CD4-positive, alpha-beta T cell treated with Interferon alpha-2 for 1 hour (primary cell): ENCODE results near the gene AATF.
A peak's percentile ranks its signal among the peaks of the same experiment; 100 is the strongest.

Source experiments
- DNase-seq, 2 donors: peaks; one replicate each; pipeline ENCODE4 v3.0.0-alpha.2; 2020 to 2022

Gene AATF

GRCh38 chr17:36931096-36931696 lies 17.6 kb upstream of the AATF start:
- no peak for DNase-seq

- peak in 1 of 2 donors; percentile 8 for DNase-seq
Measured at GRCh38 chr17:36931697-36932382, 16.9 kb upstream of the AATF start.

- no peak for DNase-seq
Measured at GRCh38 chr17:36932383-36932693, 16.4 kb upstream of the AATF start.

GRCh38 chr17:36932694-36933511 lies 15.9 kb upstream of the AATF start:
- no peak for DNase-seq

GRCh38 chr17:36933512-36934143 lies 15.1 kb upstream of the AATF start:
- peak in 1 of 2 donors; percentile 6 for DNase-seq

GRCh38 chr17:36934144-36934691 lies 14.5 kb upstream of the AATF start:
- DNase-seq: no peak

GRCh38 chr17:36934692-36935630 lies 13.8 kb upstream of the AATF start:
- peak in 1 of 2 donors; percentile 31 for DNase-seq

- peak in 1 of 2 donors; percentile 14 for DNase-seq
Measured at GRCh38 chr17:36935671-36936454, 12.9 kb upstream of the AATF start.

GRCh38 chr17:36936455-36937000 lies 12.2 kb upstream of the AATF start:
- peak in 1 of 2 donors; percentile 11 for DNase-seq

GRCh38 chr17:36937001-36937958 lies 11.5 kb upstream of the AATF start, which contains the start of gene LHX1:
LHX1 (plus strand) TSS chr17:36937475; CDS start chr17:36938198, 723 bp downstream.
- peak in 1 of 2 donors; percentile 13 for DNase-seq

- peak in 1 of 2 donors; percentile 35 for DNase-seq
Measured at GRCh38 chr17:36937959-36938565, 10.7 kb upstream of the AATF start.

GRCh38 chr17:36938566-36939051 lies 10.1 kb upstream of the AATF start:
- DNase-seq: peak in 1 of 2 donors; percentile 10

- DNase-seq: peak in 1 of 2 donors; percentile 11
Measured at GRCh38 chr17:36939052-36939801, 9.5 kb upstream of the AATF start.

- peak in 1 of 2 donors; percentile 10 for DNase-seq
Measured at GRCh38 chr17:36939802-36940312, 8.9 kb upstream of the AATF start.

GRCh38 chr17:36940313-36941264 lies 8.2 kb upstream of the AATF start:
- DNase-seq: peak in 1 of 2 donors; percentile 9

GRCh38 chr17:36941265-36942010 lies 7.3 kb upstream of the AATF start:
- peak in 1 of 2 donors; percentile 10 for DNase-seq
